SIG-M5 (cell line): ENCODE results near the gene ADAMTS3.
"Not testable (repeated sequence)": the region's sequence is repeated elsewhere in the genome, so short reads cannot be mapped to it uniquely, and the experiment has no call there.

Experiments
- DNase-seq: peaks from one replicate; lab custom pipeline; 2025; lab: John Stamatoyannopoulos, UW

ADAMTS3 gene

GRCh38 chr4:72468904-72469502, 100.0 kb downstream of the ADAMTS3 start:
- DNase-seq = no peak

GRCh38 chr4:72467633-72468032, 101.4 kb downstream of the ADAMTS3 start:
- DNase-seq = no peak

- no peak for DNase-seq
Observed at GRCh38 chr4:72463724-72464123, 105.3 kb downstream of the ADAMTS3 start.

- no peak for DNase-seq
Observed at GRCh38 chr4:72457158-72457557, 111.9 kb downstream of the ADAMTS3 start.

GRCh38 chr4:72451349-72451748, 117.7 kb downstream of the ADAMTS3 start:
- DNase-seq = no peak

- DNase-seq = no peak
Observed at GRCh38 chr4:72449705-72450104, 119.3 kb downstream of the ADAMTS3 start.

- no peak for DNase-seq
Observed at GRCh38 chr4:72448231-72448630, 120.8 kb downstream of the ADAMTS3 start.

GRCh38 chr4:72446353-72447055, 122.5 kb downstream of the ADAMTS3 start:
- no peak for DNase-seq

GRCh38 chr4:72444092-72444491, 124.9 kb downstream of the ADAMTS3 start:
- no peak for DNase-seq

- no peak for DNase-seq
Observed at GRCh38 chr4:72442715-72443114, 126.3 kb downstream of the ADAMTS3 start.

- no peak for DNase-seq
Observed at GRCh38 chr4:72442147-72442546, 126.9 kb downstream of the ADAMTS3 start.

GRCh38 chr4:72440386-72440785, 128.6 kb downstream of the ADAMTS3 start:
- DNase-seq = no peak

- DNase-seq = no peak
Observed at GRCh38 chr4:72432975-72433374, 136.0 kb downstream of the ADAMTS3 start.

GRCh38 chr4:72432282-72432681, 136.7 kb downstream of the ADAMTS3 start:
- DNase-seq = no peak

- no peak for DNase-seq
Observed at GRCh38 chr4:72430988-72431387, 138.0 kb downstream of the ADAMTS3 start.

GRCh38 chr4:72430050-72430449, 139.0 kb downstream of the ADAMTS3 start:
- no peak for DNase-seq

GRCh38 chr4:72429397-72429889, 139.6 kb downstream of the ADAMTS3 start:
- no peak for DNase-seq

- DNase-seq = no peak
Observed at GRCh38 chr4:72427057-72427456, 142.0 kb downstream of the ADAMTS3 start.

GRCh38 chr4:72425908-72426307, 143.1 kb downstream of the ADAMTS3 start:
- not testable (repeated sequence) for DNase-seq

GRCh38 chr4:72424006-72424405, 145.0 kb downstream of the ADAMTS3 start:
- DNase-seq = no peak

GRCh38 chr4:72422416-72422815, 146.6 kb downstream of the ADAMTS3 start:
- DNase-seq = no peak

- DNase-seq = no peak
Observed at GRCh38 chr4:72418458-72418857, 150.6 kb downstream of the ADAMTS3 start.

- no peak for DNase-seq
Observed at GRCh38 chr4:72410158-72410557, 158.9 kb downstream of the ADAMTS3 start.

GRCh38 chr4:72408568-72408967, 160.5 kb downstream of the ADAMTS3 start:
- no peak for DNase-seq
